Loucy (cell line): ENCODE measurements around the gene NEK4.

ENCODE experiments used
- H2AFZ ChIP-seq: fragments of 200-600 bp; sonication (generic); 2 replicates; pipeline ENCODE4 v1.6.0; 2016; ENCODE audit warnings: antibody characterized with exemption, mild to moderate bottlenecking, low read length, moderate library complexity
- H3F3A ChIP-seq: fragments of 200-600 bp; 2 replicates; pipeline ENCODE4 v1.6.0; 2016; ENCODE audit warnings: antibody characterized with exemption, low read depth, mild to moderate bottlenecking
- H3K27me3 ChIP-seq: fragments of 200-600 bp; sonication (generic); 2 replicates; pipeline ENCODE4 v1.6.1; 2014; ENCODE audit warnings: low read length, mild to moderate bottlenecking; ENCODE audit not compliant: insufficient read depth, poor library complexity, severe bottlenecking
- H3K36me3 ChIP-seq: fragments of 200-600 bp; sonication (generic); 2 replicates; pipeline ENCODE4 v1.6.1; 2016; ENCODE audit warnings: low read length; ENCODE audit not compliant: insufficient read depth
- H3K4me1 ChIP-seq: fragments of 200-600 bp; sonication (generic); 2 replicates; pipeline ENCODE4 v1.5.1; 2014; ENCODE audit warnings: low read length, mild to moderate bottlenecking; ENCODE audit not compliant: insufficient read depth, poor library complexity, severe bottlenecking
- H3K4me2 ChIP-seq: fragments of 200-600 bp; sonication (generic); 2 replicates; pipeline ENCODE4 v1.6.0; 2014; ENCODE audit warnings: antibody characterized with exemption, low read length, low read depth, mild to moderate bottlenecking; ENCODE audit not compliant: poor library complexity, severe bottlenecking
- H3K4me3 ChIP-seq: fragments of 200-600 bp; sonication (generic); 2 replicates; pipeline ENCODE4 v1.5.1; 2014; ENCODE audit warnings: low read length, mild to moderate bottlenecking, mixed read lengths; ENCODE audit not compliant: poor library complexity, severe bottlenecking
- H3K79me2 ChIP-seq: fragments of 200-600 bp; sonication (generic); 2 replicates; pipeline ENCODE4 v1.6.1; 2014; ENCODE audit warnings: low read length; ENCODE audit not compliant: insufficient read depth
- H3K9ac ChIP-seq: fragments of 200-600 bp; sonication (generic); 2 replicates; pipeline ENCODE4 v1.6.0; 2014; ENCODE audit warnings: mild to moderate bottlenecking, low read depth, low read length, moderate library complexity; ENCODE audit not compliant: poor library complexity, severe bottlenecking
- H3K9me2 ChIP-seq: fragments of 200-600 bp; sonication (generic); replicated peaks from 2 replicates; pipeline ENCODE4 v1.6.1; 2016; ENCODE audit warnings: low read depth, low read length, mixed read lengths
- H3K9me3 ChIP-seq: fragments of 200-600 bp; sonication (generic); 2 replicates; pipeline ENCODE4 v1.6.1; 2014; ENCODE audit warnings: mild to moderate bottlenecking, antibody characterized with exemption, low read length, low read depth; ENCODE audit not compliant: insufficient read depth
- H4K20me1 ChIP-seq: fragments of 200-600 bp; sonication (generic); 2 replicates; pipeline ENCODE4 v1.6.0; 2014; ENCODE audit warnings: antibody characterized with exemption, low read length, mild to moderate bottlenecking; ENCODE audit not compliant: insufficient read depth, poor library complexity, severe bottlenecking
- EZH2phosphoT487 ChIP-seq: fragments of 200-600 bp; IDR thresholded peaks from 2 replicates; pipeline ENCODE4 v1.6.1; 2018; ENCODE audit warnings: antibody characterized with exemption, mild to moderate bottlenecking, moderate library complexity, borderline replicate concordance
- TF ChIP-seq, protein P1 (sequence below): fragments of 200-600 bp; sonication (generic); conservative IDR thresholded peaks from 2 replicates; pipeline ENCODE4 v1.5.1; 2014; ENCODE audit warnings: mild to moderate bottlenecking, antibody characterized with exemption, low read length

The NEK4 gene

DNA sequence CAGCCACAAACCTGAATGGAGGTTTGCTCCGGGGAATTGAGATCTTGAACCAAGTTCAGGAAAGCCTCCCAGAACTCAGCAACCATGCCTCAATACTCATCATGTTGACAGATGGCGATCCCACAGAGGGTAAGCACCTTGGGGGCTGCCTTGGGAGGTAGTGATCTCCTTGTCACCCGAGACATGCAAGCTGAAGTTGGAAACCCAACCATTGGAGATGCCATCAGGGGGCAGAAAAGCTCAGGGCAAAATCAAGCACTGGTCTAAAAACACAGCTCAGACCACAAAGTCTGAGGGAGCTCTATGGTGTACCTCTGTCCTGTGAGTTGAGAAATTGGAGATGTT, 12.4 kb upstream of the NEK4 start:
- Histone ChIP-seq H3K4me1 (no peaks in the 10 kb centered on the region), H3F3A (no peaks in the 10 kb centered on the region), H3K36me3 (no peaks in the 10 kb centered on the region), H2AFZ (no peak overlapping the region), H3K4me3 (no peak overlapping the region), H4K20me1 (no peaks in the 10 kb centered on the region), H3K9me2 (no peaks in the 10 kb centered on the region), H3K4me2 (no peak overlapping the region), H3K79me2 (no peaks in the 10 kb centered on the region), H3K9me3 (no peaks in the 10 kb centered on the region), H3K27me3 (no peaks in the 10 kb centered on the region), H3K9ac (no peak overlapping the region)
- no peak for TF ChIP-seq EZH2phosphoT487
- TF ChIP-seq, protein P1, sequence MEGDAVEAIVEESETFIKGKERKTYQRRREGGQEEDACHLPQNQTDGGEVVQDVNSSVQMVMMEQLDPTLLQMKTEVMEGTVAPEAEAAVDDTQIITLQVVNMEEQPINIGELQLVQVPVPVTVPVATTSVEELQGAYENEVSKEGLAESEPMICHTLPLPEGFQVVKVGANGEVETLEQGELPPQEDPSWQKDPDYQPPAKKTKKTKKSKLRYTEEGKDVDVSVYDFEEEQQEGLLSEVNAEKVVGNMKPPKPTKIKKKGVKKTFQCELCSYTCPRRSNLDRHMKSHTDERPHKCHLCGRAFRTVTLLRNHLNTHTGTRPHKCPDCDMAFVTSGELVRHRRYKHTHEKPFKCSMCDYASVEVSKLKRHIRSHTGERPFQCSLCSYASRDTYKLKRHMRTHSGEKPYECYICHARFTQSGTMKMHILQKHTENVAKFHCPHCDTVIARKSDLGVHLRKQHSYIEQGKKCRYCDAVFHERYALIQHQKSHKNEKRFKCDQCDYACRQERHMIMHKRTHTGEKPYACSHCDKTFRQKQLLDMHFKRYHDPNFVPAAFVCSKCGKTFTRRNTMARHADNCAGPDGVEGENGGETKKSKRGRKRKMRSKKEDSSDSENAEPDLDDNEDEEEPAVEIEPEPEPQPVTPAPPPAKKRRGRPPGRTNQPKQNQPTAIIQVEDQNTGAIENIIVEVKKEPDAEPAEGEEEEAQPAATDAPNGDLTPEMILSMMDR, result no peak

DNA sequence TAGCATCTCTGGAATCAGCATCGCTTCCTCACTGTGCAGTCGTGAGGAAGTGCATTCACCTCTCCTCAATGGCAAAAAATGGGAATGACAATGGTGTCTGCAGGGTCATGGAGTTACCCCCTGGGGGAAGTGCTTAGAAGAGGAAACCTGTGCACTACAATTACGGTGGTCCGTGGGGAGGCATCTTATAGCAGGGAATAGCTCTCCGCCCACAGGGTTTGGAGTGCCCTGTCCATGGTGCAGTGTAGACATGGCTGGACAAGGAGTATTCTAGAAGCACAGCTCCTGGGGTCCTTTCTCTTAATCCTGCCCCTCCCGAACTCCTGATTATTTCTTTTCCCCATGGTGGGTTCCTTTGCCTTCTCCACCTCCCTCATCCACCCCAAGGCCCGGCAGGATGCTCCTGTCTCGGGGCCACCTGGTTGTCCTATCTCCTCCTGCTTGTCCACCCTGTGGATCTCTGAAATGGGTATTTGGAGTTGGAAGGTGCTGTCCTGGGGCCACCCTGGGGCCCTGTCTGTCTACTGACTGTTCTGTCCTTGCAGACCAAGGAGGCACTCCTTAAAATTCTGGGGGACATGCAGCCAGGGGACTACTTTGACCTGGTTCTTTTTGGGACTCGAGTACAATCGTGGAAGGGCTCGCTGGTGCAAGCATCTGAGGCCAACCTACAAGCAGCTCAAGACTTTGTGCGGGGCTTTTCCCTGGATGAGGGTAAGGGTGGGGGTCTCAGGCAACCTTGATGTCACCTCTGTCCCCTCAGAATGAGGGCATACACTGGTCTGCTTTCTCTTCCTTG, 11.9 kb upstream of the NEK4 start:
- H4K20me1 ChIP-seq, result no peaks in the 10 kb centered on the region
- H3F3A ChIP-seq, result no peaks in the 10 kb centered on the region
- no peak overlapping the region for H3K4me2 ChIP-seq
- no peaks in the 10 kb centered on the region for H3K4me1 ChIP-seq
- H3K9me3 ChIP-seq, result no peaks in the 10 kb centered on the region
- H3K36me3 ChIP-seq, result no peaks in the 10 kb centered on the region
- no peak for TF ChIP-seq EZH2phosphoT487
- TF ChIP-seq, protein P1, result no peak
- no peaks in the 10 kb centered on the region for H3K9me2 ChIP-seq
- H3K79me2 ChIP-seq, result no peaks in the 10 kb centered on the region
- H3K27me3 ChIP-seq, result no peaks in the 10 kb centered on the region
- no peak overlapping the region for H2AFZ ChIP-seq
- H3K9ac ChIP-seq, result no peak overlapping the region
- H3K4me3 ChIP-seq, result no peak overlapping the region

DNA sequence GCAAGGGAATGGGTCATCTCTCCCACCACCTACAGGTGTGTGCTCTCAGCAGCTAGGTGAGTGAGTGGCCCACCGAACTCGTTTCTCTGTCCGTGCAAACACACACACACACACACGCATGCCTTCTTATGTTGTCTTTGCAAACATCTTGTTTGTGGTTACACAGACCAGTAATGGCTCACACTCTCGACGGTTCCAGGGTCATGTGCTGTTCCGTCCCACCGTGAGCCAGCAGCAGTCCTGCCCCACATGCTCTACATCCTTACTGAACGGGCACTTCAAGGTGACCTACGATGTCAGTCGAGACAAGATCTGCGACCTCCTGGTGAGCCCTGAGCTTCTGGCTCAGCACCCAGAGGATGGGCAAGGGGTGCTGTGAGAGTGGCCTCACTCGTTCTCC, 11.0 kb upstream of the NEK4 start:
- Histone ChIP-seq H3K79me2 (no peaks in the 10 kb centered on the region), H3K36me3 (no peaks in the 10 kb centered on the region), H3K4me3 (no peak overlapping the region), H3K9me3 (no peaks in the 10 kb centered on the region), H2AFZ (no peak overlapping the region), H3F3A (no peaks in the 10 kb centered on the region), H3K27me3 (no peaks in the 10 kb centered on the region), H3K9me2 (no peaks in the 10 kb centered on the region), H3K4me1 (no peaks in the 10 kb centered on the region), H3K4me2 (no peak overlapping the region), H4K20me1 (no peaks in the 10 kb centered on the region), H3K9ac (no peak overlapping the region)
- no peak for TF ChIP-seq EZH2phosphoT487
- TF ChIP-seq, protein P1, result no peak
